ENCODE data around the gene RNF214.
"Not testable (repeated sequence)": the region's sequence is repeated elsewhere in the genome, so short reads cannot be mapped to it uniquely, and the experiment has no call there.

Gene RNF214

GRCh38 chr11:117230999-117231841, 1.3 kb upstream of the RNF214 start:
- no peak for DNase-seq (ENCODE audit: low read depth, low spot score)

DNA sequence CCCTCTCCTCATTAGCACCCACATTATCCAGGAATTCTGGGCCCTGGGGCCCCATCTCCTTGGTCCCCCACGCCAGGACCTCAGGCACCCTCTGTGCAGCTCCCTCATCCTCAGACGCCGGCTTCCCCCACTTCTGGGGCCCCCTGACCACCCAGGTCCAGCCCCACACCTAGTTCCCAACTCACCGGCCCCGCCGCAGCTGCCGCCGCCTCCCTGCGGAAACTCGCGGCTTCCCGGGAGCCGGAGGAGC, 704 bp upstream of the RNF214 start, which contains the start of gene PCSK7:
PCSK7 (minus strand) TSS at position 232 of the 250 bp plus-strand sequence. CDS start 2,229 bp downstream, outside the sequence.
- DNase-seq (ENCODE audit: low read depth, low spot score), result no peak

- peak; percentile 33 for DNase-seq (ENCODE audit: low read depth, low spot score)
These were observed 489 bp downstream of the RNF214 start for GRCh38 chr11:117232911-117233409.

DNA sequence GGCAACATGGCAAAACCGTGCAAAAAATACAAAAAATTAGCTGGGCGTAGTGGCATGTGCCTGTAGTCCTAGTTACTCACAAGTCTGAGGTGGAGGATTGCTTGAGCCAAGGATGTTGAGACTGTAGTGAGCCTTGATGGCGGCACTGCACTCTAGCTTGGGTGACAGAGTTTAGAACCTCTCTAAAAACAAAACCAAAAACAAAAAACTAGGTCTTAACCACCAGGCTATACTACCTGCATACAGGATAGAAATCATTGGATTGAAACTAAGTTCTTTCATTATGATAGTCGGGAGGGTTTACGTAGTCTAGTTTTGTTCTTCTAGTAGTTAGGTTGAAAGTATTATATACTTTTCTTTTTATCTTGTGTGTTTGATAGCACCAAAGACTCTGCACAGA, 5.8 kb downstream of the RNF214 start:
- DNase-seq (ENCODE audit: low read depth, low spot score), result no peak

DNA sequence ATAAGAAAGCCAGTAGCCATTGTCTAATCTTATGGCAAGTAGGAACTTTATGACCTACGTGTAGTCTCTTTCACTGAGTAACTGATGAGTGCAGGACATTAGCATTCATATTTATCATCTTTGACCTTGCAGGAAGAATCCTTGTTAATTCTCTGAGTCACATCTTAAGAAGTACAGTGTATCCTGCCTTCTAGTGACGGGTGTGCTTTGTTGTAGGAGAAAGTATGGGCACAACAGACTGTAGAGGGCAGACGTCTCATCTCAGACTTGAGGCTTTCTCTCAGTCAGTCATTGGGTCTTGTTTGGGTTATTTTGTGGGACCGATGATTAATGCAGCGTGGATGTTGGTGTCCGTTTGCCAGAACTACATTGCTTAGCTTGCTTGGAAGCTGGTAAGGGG, 6.8 kb downstream of the RNF214 start:
- DNase-seq (ENCODE audit: low read depth, low spot score), result peak; percentile 88

DNA sequence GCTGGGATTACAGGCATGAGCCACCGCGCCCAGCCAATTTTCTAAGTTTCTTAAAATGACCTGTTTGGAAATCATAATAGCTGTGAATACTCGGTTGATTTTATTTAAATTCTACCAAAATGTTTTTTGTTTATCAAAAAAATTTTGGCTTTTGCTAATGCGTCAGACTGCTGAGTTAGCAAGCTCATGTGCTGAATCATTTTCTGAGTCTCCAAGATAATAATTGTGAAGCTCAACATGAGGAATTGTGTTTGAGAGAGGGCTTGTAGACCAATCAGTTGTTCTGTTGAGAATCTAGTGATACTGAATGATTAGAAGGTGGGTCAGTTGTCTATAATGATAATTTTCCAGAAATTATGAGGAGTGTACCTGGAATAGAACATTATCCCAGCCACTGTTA, 15.9 kb downstream of the RNF214 start:
- no peak for DNase-seq (ENCODE audit: low read depth, low spot score)

DNA sequence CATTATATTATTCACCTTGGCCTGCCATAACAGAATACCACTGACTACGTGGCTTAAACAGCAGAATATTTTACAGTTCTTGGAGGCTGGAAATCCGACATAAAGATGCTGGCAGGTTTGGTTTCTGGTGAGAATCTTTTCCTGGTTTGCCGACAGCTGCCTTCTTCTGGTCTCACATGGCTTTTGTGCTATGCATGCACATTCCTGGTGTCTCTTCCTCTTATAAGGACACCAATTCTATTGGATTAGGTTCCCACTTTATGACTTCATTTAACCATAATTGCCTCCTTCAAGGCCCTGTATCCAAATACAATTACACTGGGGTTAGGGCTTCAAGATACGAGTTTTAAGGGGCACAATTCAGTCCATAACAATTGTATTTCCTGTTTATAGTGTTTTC, 17.1 kb downstream of the RNF214 start:
- DNase-seq (ENCODE audit: low read depth, low spot score), result no peak

DNA sequence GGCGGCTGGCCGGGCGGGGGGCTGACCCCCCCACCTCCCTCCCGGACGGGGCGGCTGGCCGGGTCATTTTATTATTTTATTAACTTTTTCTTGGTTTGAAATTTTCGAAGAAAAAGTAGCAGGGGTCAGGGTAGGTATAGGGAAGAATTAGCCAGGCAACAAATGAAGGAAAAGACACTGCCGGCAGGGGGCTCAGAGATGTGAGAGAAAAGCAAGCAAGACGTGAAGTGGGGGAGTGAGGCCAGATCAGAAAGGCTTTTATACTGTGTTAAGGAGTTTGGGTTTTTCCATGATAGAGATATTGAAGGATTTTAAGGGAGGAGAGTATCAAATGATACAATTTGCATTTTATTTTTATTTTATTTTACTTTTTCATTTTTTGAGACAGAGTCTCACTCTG, 19.0 kb downstream of the RNF214 start:
- DNase-seq (ENCODE audit: low read depth, low spot score), result no peak

GRCh38 chr11:117255966-117256365, 23.5 kb downstream of the RNF214 start:
- no peak for DNase-seq (ENCODE audit: low read depth, low spot score)

DNA sequence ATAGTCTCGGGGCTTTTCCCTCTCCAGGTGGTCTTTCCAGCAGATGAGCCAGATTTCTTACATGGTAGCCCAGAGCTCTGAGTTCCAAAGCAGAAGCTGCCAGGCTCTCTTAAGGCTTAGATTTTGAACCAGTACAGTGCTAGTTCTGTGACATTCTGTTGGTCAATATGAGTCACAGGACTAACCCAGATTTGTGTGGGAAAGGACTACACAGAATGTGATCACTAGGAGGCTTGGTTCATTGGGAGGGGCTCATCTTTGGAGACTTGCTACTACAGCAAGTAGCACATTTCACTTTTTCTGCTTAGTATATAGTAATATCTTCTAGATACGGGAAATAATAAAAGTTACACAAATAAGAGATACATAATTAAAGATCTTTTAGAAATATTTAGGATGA, 24.1 kb downstream of the RNF214 start:
- DNase-seq (ENCODE audit: low read depth, low spot score), result peak; percentile 19

DNA sequence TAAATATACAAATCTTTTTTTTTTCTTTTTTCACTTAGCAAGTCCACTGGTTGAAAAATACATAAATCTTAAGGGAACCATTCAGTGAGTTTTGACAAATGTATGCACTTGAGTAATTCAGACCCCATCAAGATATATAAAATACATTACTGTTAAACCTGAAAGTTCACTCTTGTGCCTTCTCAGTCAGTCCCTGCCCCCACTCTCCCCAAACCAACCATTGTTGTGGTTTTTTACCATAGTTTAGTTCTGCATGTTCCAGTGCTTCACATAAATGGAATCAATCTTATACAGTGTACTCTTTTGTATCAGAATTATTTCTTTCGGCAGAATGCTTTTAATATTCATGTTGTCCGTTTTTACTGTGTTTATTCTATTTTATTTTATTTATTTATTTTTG, 26.1 kb downstream of the RNF214 start:
- no peak for DNase-seq (ENCODE audit: low read depth, low spot score)

DNA sequence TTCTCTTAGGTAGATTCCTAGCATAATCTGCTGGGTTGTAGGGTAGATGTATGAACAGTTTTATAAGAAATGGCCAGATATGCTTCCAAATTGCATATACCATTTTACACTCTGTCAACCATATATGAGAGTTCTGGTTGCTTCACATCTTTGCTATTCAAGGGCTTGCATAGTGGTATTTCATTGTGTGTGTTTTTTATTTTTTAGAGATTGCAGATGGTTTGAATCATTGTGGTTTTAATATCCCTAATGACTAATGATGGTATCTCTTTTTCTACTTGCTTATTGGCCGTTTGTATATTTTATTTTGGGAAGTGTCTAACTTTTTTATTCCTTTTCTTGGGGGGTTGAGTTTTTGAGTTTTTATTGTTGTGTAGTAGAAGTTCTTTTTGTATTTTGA, 26.9 kb downstream of the RNF214 start:
- DNase-seq (ENCODE audit: low read depth, low spot score), result peak; percentile 27

- not testable (repeated sequence) for DNase-seq (ENCODE audit: low read depth, low spot score)
These were observed 32.3 kb downstream of the RNF214 start for GRCh38 chr11:117264624-117265323.

- no peak for DNase-seq (ENCODE audit: low read depth, low spot score)
These were observed 33.3 kb downstream of the RNF214 start for GRCh38 chr11:117265745-117266144.

DNA sequence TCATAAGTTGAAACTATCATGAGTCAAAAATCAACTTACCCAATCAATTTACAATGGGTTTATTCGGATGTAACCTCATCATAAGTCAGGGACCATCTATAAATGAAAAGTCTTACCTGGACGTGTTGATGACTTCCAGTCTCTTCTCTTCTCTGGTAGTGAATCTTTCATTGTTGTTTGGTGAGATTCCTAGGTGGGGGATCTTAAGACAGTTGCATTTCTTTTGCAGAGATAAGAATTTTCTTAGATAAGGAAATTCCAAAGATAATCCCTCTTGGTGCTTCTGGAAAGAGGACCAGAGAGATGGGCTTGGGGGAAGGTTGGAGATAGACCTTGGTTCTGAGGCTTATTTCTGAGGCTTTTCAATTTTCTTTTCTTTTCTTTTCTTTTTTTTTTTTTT, 37.4 kb downstream of the RNF214 start:
- no peak for DNase-seq (ENCODE audit: low read depth, low spot score)

DNA sequence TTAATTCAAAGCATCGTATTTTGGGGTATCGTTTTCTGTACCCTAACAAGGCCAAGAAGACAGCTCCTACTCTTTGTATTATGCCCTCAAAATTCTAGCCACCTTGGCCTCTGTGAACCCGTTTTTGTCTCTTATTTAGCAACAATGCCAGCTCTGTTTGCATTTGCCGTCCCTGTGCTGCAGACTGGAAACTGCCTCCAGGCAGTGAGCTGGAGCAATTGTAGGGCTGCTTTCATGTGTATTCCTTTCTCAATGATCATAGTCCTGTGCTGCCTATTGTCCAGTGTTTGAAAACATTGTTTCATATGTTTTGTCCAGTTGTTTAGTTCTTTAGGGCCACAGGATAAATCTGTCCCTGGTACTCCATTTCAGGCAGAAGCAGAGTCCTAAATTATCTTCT, 38.7 kb downstream of the RNF214 start:
- no peak for DNase-seq (ENCODE audit: low read depth, low spot score)

- DNase-seq (ENCODE audit: low read depth, low spot score), result not testable (repeated sequence)
These were observed 39.7 kb downstream of the RNF214 start for GRCh38 chr11:117272175-117272574.

- DNase-seq (ENCODE audit: low read depth, low spot score), result peak; percentile 83
These were observed 41.2 kb downstream of the RNF214 start for GRCh38 chr11:117273550-117274289.

GRCh38 chr11:117278347-117278746, 45.9 kb downstream of the RNF214 start:
- DNase-seq (ENCODE audit: low read depth, low spot score), result no peak

DNA sequence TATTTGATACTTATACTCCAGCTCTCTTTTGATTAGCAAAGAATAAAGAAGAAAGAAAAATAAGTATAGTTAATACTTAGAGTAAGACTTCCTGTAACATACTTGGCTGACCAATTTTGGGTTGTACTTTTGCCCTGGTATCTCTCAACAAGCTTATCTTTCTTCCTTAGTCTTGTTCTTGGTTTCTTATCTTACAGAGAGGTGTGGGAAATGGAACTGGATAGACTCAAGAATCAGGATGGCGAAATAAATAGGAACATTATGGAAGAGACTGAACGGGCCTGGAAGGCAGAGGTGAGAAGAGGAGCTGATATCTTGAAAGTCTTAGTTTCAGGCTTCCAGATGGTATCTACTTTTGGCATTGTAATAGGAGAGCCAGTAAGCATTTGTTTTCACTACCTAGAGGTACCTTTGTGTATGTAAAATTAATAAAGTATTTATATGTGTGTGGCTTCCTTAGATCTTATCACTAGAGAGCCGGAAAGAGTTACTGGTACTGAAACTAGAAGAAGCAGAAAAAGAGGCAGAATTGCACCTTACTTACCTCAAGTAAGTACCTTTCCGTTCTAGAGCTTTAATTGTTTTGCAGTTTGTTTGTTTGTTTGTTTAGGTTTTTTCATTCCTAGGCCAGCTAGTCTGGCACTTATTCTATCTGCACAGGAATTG, 47.4 kb downstream of the RNF214 start:
- DNase-seq (ENCODE audit: low read depth, low spot score), result no peak

DNA sequence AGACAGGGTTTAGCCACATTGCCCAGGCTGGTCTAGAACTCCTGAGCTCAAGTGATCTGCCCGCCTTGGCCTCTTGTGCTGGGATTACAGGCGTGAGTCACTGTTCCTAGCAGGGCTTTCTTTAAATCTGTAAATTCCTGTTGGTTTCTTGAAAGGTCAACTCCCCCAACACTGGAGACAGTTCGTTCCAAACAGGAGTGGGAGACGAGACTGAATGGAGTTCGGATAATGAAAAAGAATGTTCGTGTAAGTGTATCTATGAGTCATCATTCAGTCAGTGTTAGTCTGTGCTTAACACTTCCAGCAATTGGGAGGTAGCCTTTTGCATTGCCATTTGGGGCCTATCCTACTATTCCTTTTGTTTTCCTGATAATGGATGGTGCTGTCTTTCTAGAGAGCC, 48.7 kb downstream of the RNF214 start:
- DNase-seq (ENCODE audit: low read depth, low spot score), result peak; percentile 93

- no peak for DNase-seq (ENCODE audit: low read depth, low spot score)
These were observed 49.4 kb downstream of the RNF214 start for GRCh38 chr11:117281869-117282268.

All from astrocyte of the hippocampus (primary cell).